Parathyroid adenoma (tissue), 2 donors: ENCODE results near the gene SMPX.

ENCODE experiments used
- H2AFZ ChIP-seq: fragments of 300-600 bp; sonication (generic); one replicate; pipeline ENCODE4 v1.7.0; 2017; ENCODE audit warnings: antibody characterized with exemption, mild to moderate bottlenecking
- H3K27ac ChIP-seq: fragments of 300-600 bp; sonication (generic); one replicate; pipeline ENCODE4 v1.7.0; 2017
- H3K27me3 ChIP-seq: fragments of 300-600 bp; sonication (generic); one replicate; pipeline ENCODE4 v1.7.0; 2017; ENCODE audit warnings: low read length; ENCODE audit not compliant: control insufficient read depth, insufficient read depth
- H3K36me3 ChIP-seq: fragments of 300-600 bp; sonication (generic); one replicate; pipeline ENCODE4 v1.7.0; 2017; ENCODE audit warnings: low read length; ENCODE audit not compliant: control insufficient read depth, insufficient read depth
- H3K4me1 ChIP-seq: fragments of 300-600 bp; sonication (generic); one replicate; pipeline ENCODE4 v1.7.0; 2017; ENCODE audit warnings: control low read depth
- H3K4me2 ChIP-seq: fragments of 300-600 bp; sonication (generic); one replicate; pipeline ENCODE4 v1.7.0; 2017; ENCODE audit warnings: low read length
- H3K4me3 ChIP-seq: fragments of 300-600 bp; sonication (generic); one replicate; pipeline ENCODE4 v1.7.0; 2017; ENCODE audit warnings: low read depth, low read length
- H3K79me2 ChIP-seq: fragments of 300-600 bp; sonication (generic); one replicate; pipeline ENCODE4 v1.7.0; 2017; ENCODE audit warnings: control low read depth
- H3K9ac ChIP-seq: fragments of 300-600 bp; sonication (generic); one replicate; pipeline ENCODE4 v1.7.0; 2017; ENCODE audit warnings: mild to moderate bottlenecking
- H3K9me3 ChIP-seq: fragments of 300-600 bp; sonication (generic); one replicate; pipeline ENCODE4 v1.7.0; 2017; ENCODE audit warnings: low read length; ENCODE audit not compliant: control insufficient read depth
- CTCF ChIP-seq: fragments of 300-600 bp; sonication (generic); IDR thresholded peaks from one replicate; pipeline ENCODE4 v1.7.0; 2017; ENCODE audit warnings: antibody characterized with exemption, mild to moderate bottlenecking
- donor health status: primary hyperparathyroidism.

The SMPX gene

DNA sequence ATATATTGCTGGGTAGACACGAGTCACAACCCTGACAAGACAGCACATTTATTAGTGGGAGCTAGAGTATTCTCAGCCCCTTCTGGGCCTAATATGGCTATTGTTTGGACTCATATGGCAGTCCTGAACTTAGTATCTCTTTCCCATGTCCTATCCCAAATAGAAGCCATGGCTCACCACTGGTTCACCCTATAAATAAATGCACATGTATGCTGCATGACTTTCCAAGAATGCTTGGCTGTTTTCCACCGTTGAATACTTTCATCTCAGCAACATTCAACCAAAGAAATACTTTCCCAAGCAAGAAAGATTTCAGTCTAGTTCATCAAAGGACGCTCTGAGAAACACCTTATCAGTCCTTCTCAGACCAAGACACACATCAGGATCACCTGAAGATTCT, 36.7 kb downstream of the SMPX start:
- TF ChIP-seq CTCF, result no peak
- Histone ChIP-seq H3K4me3 (no peak overlapping the region), H2AFZ (no peak overlapping the region), H3K9ac (no peak overlapping the region), H3K4me2 (no peak overlapping the region), H3K36me3 (no peaks in the 10 kb centered on the region), H3K4me1 (no peaks in the 10 kb centered on the region), H3K9me3 (no peaks in the 10 kb centered on the region), H3K27me3 (no peaks in the 10 kb centered on the region), H3K27ac (no peak overlapping the region), H3K79me2 (no peaks in the 10 kb centered on the region)

DNA sequence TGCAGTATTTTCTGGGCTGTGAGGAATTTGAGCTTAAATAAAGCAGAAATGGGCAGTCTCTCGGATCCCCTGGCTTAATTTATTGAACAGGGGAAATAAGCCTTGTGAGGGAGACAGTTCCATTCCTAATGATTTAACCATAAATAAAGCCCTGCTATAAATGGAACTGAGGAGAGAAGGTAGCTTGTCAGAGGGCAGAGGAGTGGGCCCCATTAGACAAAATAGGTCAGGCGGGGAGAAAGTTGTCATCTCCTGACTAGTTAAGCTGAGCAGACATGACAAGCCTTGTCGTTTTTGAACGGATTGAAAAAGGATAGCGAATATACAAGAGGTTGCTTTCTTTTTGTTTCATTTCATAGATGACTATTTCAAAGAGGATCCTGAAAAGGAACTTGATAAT, 39.3 kb downstream of the SMPX start:
- no peaks in the 10 kb centered on the region for H3K36me3 ChIP-seq
- H3K4me1 ChIP-seq, result no peaks in the 10 kb centered on the region
- H3K27me3 ChIP-seq, result no peaks in the 10 kb centered on the region
- H3K4me2 ChIP-seq, result no peak overlapping the region
- H3K9ac ChIP-seq, result no peak overlapping the region
- H3K4me3 ChIP-seq, result no peak overlapping the region
- H3K27ac ChIP-seq, result no peak overlapping the region
- no peak overlapping the region for H2AFZ ChIP-seq
- no peaks in the 10 kb centered on the region for H3K79me2 ChIP-seq
- TF ChIP-seq CTCF, result no peak
- H3K9me3 ChIP-seq, result no peaks in the 10 kb centered on the region

GRCh38 chrX:21717802-21718201, 40.1 kb downstream of the SMPX start:
- no peak overlapping the region for H3K4me3 ChIP-seq
- no peaks in the 10 kb centered on the region for H3K79me2 ChIP-seq
- no peaks in the 10 kb centered on the region for H3K27me3 ChIP-seq
- no peaks in the 10 kb centered on the region for H3K36me3 ChIP-seq
- no peak overlapping the region for H3K9ac ChIP-seq
- no peak for TF ChIP-seq CTCF
- H3K27ac ChIP-seq, result no peak overlapping the region
- H2AFZ ChIP-seq, result no peak overlapping the region
- H3K4me2 ChIP-seq, result no peak overlapping the region
- H3K4me1 ChIP-seq, result no peaks in the 10 kb centered on the region
- H3K9me3 ChIP-seq, result no peaks in the 10 kb centered on the region

GRCh38 chrX:21715825-21716224, 42.1 kb downstream of the SMPX start:
- H3K79me2 ChIP-seq, result no peaks in the 10 kb centered on the region
- no peak overlapping the region for H3K4me2 ChIP-seq
- no peak overlapping the region for H2AFZ ChIP-seq
- no peaks in the 10 kb centered on the region for H3K9me3 ChIP-seq
- no peak for TF ChIP-seq CTCF
- H3K27me3 ChIP-seq, result no peaks in the 10 kb centered on the region
- no peak overlapping the region for H3K4me3 ChIP-seq
- no peak overlapping the region for H3K27ac ChIP-seq
- H3K36me3 ChIP-seq, result no peaks in the 10 kb centered on the region
- H3K4me1 ChIP-seq, result no peaks in the 10 kb centered on the region
- no peak overlapping the region for H3K9ac ChIP-seq

DNA sequence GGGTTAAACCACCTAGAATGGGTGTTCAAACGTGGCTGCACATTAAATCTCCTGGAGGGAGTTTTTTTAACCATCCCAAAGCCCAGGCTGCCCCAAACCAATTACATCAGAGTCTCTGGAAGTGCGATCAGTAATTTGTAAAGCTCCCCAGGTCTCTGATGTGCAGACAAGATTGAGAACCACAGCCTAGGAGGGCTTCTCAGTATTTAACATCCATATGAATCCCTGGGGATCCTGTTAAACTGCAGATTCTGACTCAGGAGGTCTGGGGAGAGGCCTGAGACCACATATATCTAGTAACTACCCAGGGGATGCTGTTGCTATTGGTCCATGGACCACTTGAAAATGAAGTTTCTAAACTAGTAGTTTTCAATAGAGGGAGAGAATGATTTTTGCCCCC, 42.6 kb downstream of the SMPX start:
- Histone ChIP-seq H3K4me1 (no peaks in the 10 kb centered on the region), H3K9me3 (no peaks in the 10 kb centered on the region), H2AFZ (no peak overlapping the region), H3K27ac (no peak overlapping the region), H3K4me3 (no peak overlapping the region), H3K36me3 (no peaks in the 10 kb centered on the region), H3K27me3 (no peaks in the 10 kb centered on the region), H3K9ac (no peak overlapping the region), H3K79me2 (no peaks in the 10 kb centered on the region), H3K4me2 (no peak overlapping the region)
- TF ChIP-seq CTCF, result no peak
